Endothelial cell (in vitro differentiated cells): ENCODE results near the gene TANGO6. TPM values are rescaled to one million over a fixed set of nuclear protein-coding genes. Genes with fewer than 3 reads are reported as not detected.
A peak's percentile ranks its signal among the peaks of the same experiment; 100 is the strongest.

Source experiments
- DNase-seq: peaks from one replicate; pipeline ENCODE4 v3.0.0; 2021; ENCODE audit warnings: low spot score
- H3K27ac Mint-ChIP-seq: one replicate; pipeline ENCODE4 v1.8.0; 2021; ENCODE audit warnings: mixed read lengths, inconsistent platforms; ENCODE audit not compliant: unreplicated experiment
- H3K27me3 Mint-ChIP-seq: one replicate; pipeline ENCODE4 v1.8.0; 2021; ENCODE audit warnings: mild to moderate bottlenecking, moderate library complexity, mixed read lengths, inconsistent platforms; ENCODE audit not compliant: unreplicated experiment
- H3K36me3 Mint-ChIP-seq: one replicate; pipeline ENCODE4 v1.8.0; 2021; ENCODE audit warnings: mild to moderate bottlenecking, low read depth, mixed read lengths, inconsistent platforms; ENCODE audit not compliant: unreplicated experiment
- H3K4me1 Mint-ChIP-seq: one replicate; pipeline ENCODE4 v1.8.0; 2021; ENCODE audit warnings: mild to moderate bottlenecking, mixed read lengths, inconsistent platforms; ENCODE audit not compliant: unreplicated experiment
- H3K4me3 Mint-ChIP-seq: one replicate; pipeline ENCODE4 v1.8.0; 2021; ENCODE audit warnings: mild to moderate bottlenecking, mixed read lengths, inconsistent platforms; ENCODE audit not compliant: unreplicated experiment
- H3K9me3 Mint-ChIP-seq: one replicate; pipeline ENCODE4 v1.8.0; 2021; ENCODE audit warnings: mixed read lengths, inconsistent platforms; ENCODE audit not compliant: unreplicated experiment
- CTCF ChIP-seq: fragments of 200-600 bp; sonication (generic); IDR thresholded peaks from one replicate; pipeline ENCODE4 v1.5.0; 2021; ENCODE audit warnings: antibody characterized with exemption; ENCODE audit not compliant: unreplicated experiment
- long read RNA-seq: library from polyadenylated mRNA; unstranded; transcript quantifications from one replicate; pipeline ENCODE4 v2.0.0, GENCODE V29; 2020; ENCODE audit not compliant: unreplicated experiment
- total RNA-seq: library from RNA; stranded (reverse); fragmentation: NEBNext Ultra II Directional; extraction: Animal tissue kit (Norgen Biotek cat#: 25700); gene quantifications from one replicate; pipeline ENCODE4 v1.2.1, GENCODE V29; 2021; ENCODE audit not compliant: unreplicated experiment

Gene TANGO6
- total RNA-seq: 10.4 TPM
- long read RNA-seq, full-length matches to known transcripts: 3 of 4 reads
- long read RNA-seq, partial matches to known transcripts: 0 of 4 reads
- long read RNA-seq, other reads (novel, unspliced or antisense): 1 of 4 reads

- no peak for TF ChIP-seq CTCF
- Mint-ChIP-seq H3K4me1 (peaks cover 10% of the 10 kb centered on the region), H3K27me3 (no peaks in the 10 kb centered on the region), H3K9me3 (no peaks in the 10 kb centered on the region), H3K27ac (peak within 1 kb of the TSS; percentile 10), H3K4me3 (peak within 1 kb of the TSS; percentile 87), H3K36me3 (no peaks in the 10 kb centered on the region)
- peak; percentile 78 for DNase-seq
Measured at GRCh38 chr16:68843482-68844210, at the start of gene TANGO6. Gene TANGO6 (plus strand): TSS chr16:68843531. CDS start chr16:68843618, 87 bp downstream.

- no peaks in the 10 kb centered on the region for H3K36me3 Mint-ChIP-seq
- no peaks in the 10 kb centered on the region for H3K9me3 Mint-ChIP-seq
- H3K27me3 Mint-ChIP-seq: no peaks in the 10 kb centered on the region
- no peak for DNase-seq
- H3K4me3 Mint-ChIP-seq: no peak overlapping the region
- no peak for TF ChIP-seq CTCF
- no peak overlapping the region for H3K27ac Mint-ChIP-seq
- H3K4me1 Mint-ChIP-seq: no peaks in the 10 kb centered on the region
Measured at GRCh38 chr16:68798398-68798797, 44.9 kb upstream of the TANGO6 start.

- H3K27ac Mint-ChIP-seq: peak overlapping the region; percentile 3
- H3K9me3 Mint-ChIP-seq: no peaks in the 10 kb centered on the region
Measured at GRCh38 chr16:68800257-68800875, 43.0 kb upstream of the TANGO6 start.

GRCh38 chr16:68802190-68802589 is 41.1 kb upstream of the TANGO6 start:
- no peaks in the 10 kb centered on the region for H3K4me1 Mint-ChIP-seq
- no peaks in the 10 kb centered on the region for H3K27me3 Mint-ChIP-seq
- no peak overlapping the region for H3K27ac Mint-ChIP-seq
- H3K4me3 Mint-ChIP-seq: no peak overlapping the region
- no peak for DNase-seq
- H3K36me3 Mint-ChIP-seq: no peaks in the 10 kb centered on the region
- TF ChIP-seq CTCF: no peak
- no peaks in the 10 kb centered on the region for H3K9me3 Mint-ChIP-seq

More at GRCh38 chr16:68800257-68800875, 43.0 kb upstream of the TANGO6 start:
- Mint-ChIP-seq H3K4me3 (no peak overlapping the region), H3K4me1 (no peaks in the 10 kb centered on the region), H3K36me3 (no peaks in the 10 kb centered on the region), H3K27me3 (no peaks in the 10 kb centered on the region)
- no peak for TF ChIP-seq CTCF
- peak; percentile 72 for DNase-seq

GRCh38 chr16:68806422-68806821 is 36.9 kb upstream of the TANGO6 start:
- Mint-ChIP-seq H3K9me3 (no peaks in the 10 kb centered on the region), H3K4me1 (no peaks in the 10 kb centered on the region), H3K27ac (no peak overlapping the region), H3K36me3 (no peaks in the 10 kb centered on the region), H3K4me3 (no peak overlapping the region), H3K27me3 (peaks cover 4% of the 10 kb centered on the region)
- no peak for DNase-seq
- TF ChIP-seq CTCF: no peak
